H1 (cell line): ENCODE results near the gene BARHL2. TPM values are rescaled to one million over a fixed set of nuclear protein-coding genes. Genes with fewer than 3 reads are reported as not detected.

Experiments used
- CTCF ChIA-PET: fragments of 300-600 bp; sonication (Branson Sonifier 250); formaldehyde crosslinking; loops from one replicate; lab custom pipeline; 2021; ENCODE audit not compliant: partially characterized antibody; lab: Charles Lee
- POLR2A ChIA-PET: fragments of 300-600 bp; sonication (Branson Sonifier 250); formaldehyde crosslinking; loops from one replicate; lab custom pipeline; 2021; ENCODE audit warnings: inconsistent platforms; ENCODE audit not compliant: partially characterized antibody; lab: Charles Lee
- DNase-seq, 2 experiments: peaks; one replicate each; pipeline versions ENCODE4 v3.0.0 to v3.0.0-alpha.2; 2010 to 2022; ENCODE audit warnings: low spot score in 2 of 2, low read depth in 1 of 2, mixed read lengths in 1 of 2
- FAIRE-seq: peaks from 2 replicates; lab custom pipeline; 2011; peaks lifted over from hg19 to GRCh38; lab: Jason Lieb, UNC
- H2AFZ ChIP-seq: 2 replicates; pipeline ENCODE4 v1.8.1; 2012; ENCODE audit warnings: low read length, inconsistent platforms
- H2AK5ac ChIP-seq: 2 replicates; pipeline ENCODE4 v1.6.1; 2013; ENCODE audit warnings: low read depth, low read length
- H2BK120ac ChIP-seq: replicated peaks from 2 replicates; pipeline ENCODE3; 2013; ENCODE audit warnings: low read depth, low read length, inconsistent platforms
- H2BK12ac ChIP-seq: 2 replicates; pipeline ENCODE4 v1.6.1; 2013; ENCODE audit warnings: low read depth, low read length
- H2BK15ac ChIP-seq: 2 replicates; pipeline ENCODE4 v1.6.1; 2013; ENCODE audit warnings: low read length
- H2BK20ac ChIP-seq: 2 replicates; pipeline ENCODE4 v1.6.1; 2013; ENCODE audit warnings: low read length
- H2BK5ac ChIP-seq: 2 replicates; pipeline ENCODE4 v1.6.1; 2013; ENCODE audit warnings: low read depth, low read length
- H3K14ac ChIP-seq: 2 replicates; pipeline ENCODE4 v1.6.1; 2013; ENCODE audit warnings: inconsistent platforms; ENCODE audit not compliant: insufficient read length
- H3K18ac ChIP-seq: 2 replicates; pipeline ENCODE4 v1.6.1; 2013; ENCODE audit warnings: low read length; ENCODE audit errors: extremely low read depth
- H3K23ac ChIP-seq: 2 replicates; pipeline ENCODE4 v1.6.1; 2013; ENCODE audit warnings: inconsistent platforms; ENCODE audit not compliant: insufficient read length
- H3K23me2 ChIP-seq: 2 replicates; pipeline ENCODE4 v1.6.1; 2013; ENCODE audit warnings: low read depth, low read length
- H3K27ac ChIP-seq: 2 replicates; pipeline ENCODE4 v1.6.1; 2011; ENCODE audit warnings: low read depth, low read length, inconsistent platforms
- H3K27me3 ChIP-seq, 4 experiments: replicated peaks in 1 of 4; 1 replicate in 1 of 4; 2 replicates in 3 of 4; pipeline versions ENCODE4 v1.6.1 to v1.8.1; 2011 to 2013; ENCODE audit warnings: low read length in 3 of 4, mild to moderate bottlenecking in 3 of 4, inconsistent platforms in 2 of 4, mixed read lengths in 2 of 4, moderate library complexity in 1 of 4; ENCODE audit not compliant: control insufficient read depth in 3 of 4, insufficient read depth in 3 of 4; ENCODE audit errors: extremely low read depth in 1 of 4
- H3K36me3 ChIP-seq, 4 experiments: 2 replicates each; pipeline versions ENCODE4 v1.6.1 to v1.8.1; 2011 to 2013; ENCODE audit warnings: mild to moderate bottlenecking in 4 of 4, low read length in 3 of 4, moderate library complexity in 2 of 4, control low read depth in 1 of 4, inconsistent platforms in 1 of 4; ENCODE audit not compliant: insufficient read depth in 4 of 4, control insufficient read depth in 2 of 4
- H3K4ac ChIP-seq: replicated peaks from 2 replicates; pipeline ENCODE3; 2013; ENCODE audit warnings: low read length, low read depth, mixed read lengths, inconsistent platforms; ENCODE audit not compliant: insufficient read length
- H3K4me1 ChIP-seq, 4 experiments: replicated peaks in 1 of 4; 1 replicate in 1 of 4; 2 replicates in 3 of 4; pipeline versions ENCODE4 v1.6.1 to v1.8.1; 2011 to 2013; ENCODE audit warnings: low read length in 3 of 4, inconsistent platforms in 2 of 4, mixed read lengths in 1 of 4; ENCODE audit not compliant: insufficient read depth in 4 of 4, control insufficient read depth in 3 of 4
- H3K4me2 ChIP-seq, 2 experiments: 2 replicates each; pipeline versions ENCODE4 v1.6.1 to v1.8.1; 2011 to 2013; ENCODE audit warnings: low read depth in 2 of 2, low read length in 2 of 2, control low read depth in 1 of 2, inconsistent platforms in 1 of 2, mild to moderate bottlenecking in 1 of 2; ENCODE audit not compliant: insufficient read depth in 1 of 2
- H3K4me3 ChIP-seq, 4 experiments: fragments of 200-600, 300-600 bp in 1 of 4; sonication (generic), shearing (Covaris generic), sonication (Bioruptor Twin) in 1 of 4; 2 replicates each; pipeline versions ENCODE4 v1.5.1 to v1.8.1; 2011 to 2016; ENCODE audit warnings: low read length in 4 of 4, low read depth in 3 of 4, control low read depth in 2 of 4, inconsistent platforms in 2 of 4, mild to moderate bottlenecking in 2 of 4, mixed read lengths in 1 of 4, moderate library complexity in 1 of 4; ENCODE audit not compliant: insufficient read depth in 2 of 4; ENCODE audit errors: extremely low read depth in 1 of 4
- H3K56ac ChIP-seq: replicated peaks from 2 replicates; pipeline ENCODE3; 2013; ENCODE audit warnings: low read depth, mild to moderate bottlenecking, mixed read lengths, low read length, inconsistent platforms; ENCODE audit not compliant: insufficient read length
- H3K79me1 ChIP-seq: 2 replicates; pipeline ENCODE4 v1.6.1; 2013; ENCODE audit warnings: low read depth, low read length, control low read depth
- H3K79me2 ChIP-seq, 2 experiments: 2 replicates each; pipeline versions ENCODE4 v1.6.1 to v1.8.1; 2012 to 2013; ENCODE audit warnings: low read length in 2 of 2, mild to moderate bottlenecking in 2 of 2, inconsistent platforms in 1 of 2; ENCODE audit not compliant: insufficient read depth in 2 of 2, control insufficient read depth in 1 of 2
- H3K9ac ChIP-seq, 4 experiments: replicated peaks in 1 of 4; 1 replicate in 1 of 4; 2 replicates in 3 of 4; pipeline versions ENCODE4 v1.6.1 to v1.8.1; 2011 to 2013; ENCODE audit warnings: low read depth in 3 of 4, low read length in 3 of 4, control low read depth in 2 of 4, mild to moderate bottlenecking in 2 of 4, moderate library complexity in 2 of 4, inconsistent platforms in 1 of 4; ENCODE audit errors: extremely low read depth in 1 of 4
- H3K9me3 ChIP-seq, 2 experiments: 2 replicates each; pipeline versions ENCODE4 v1.6.1 to v1.8.1; 2012 to 2013; ENCODE audit warnings: mild to moderate bottlenecking in 2 of 2, moderate library complexity in 2 of 2, control low read depth in 1 of 2, inconsistent platforms in 1 of 2, low read depth in 1 of 2, low read length in 1 of 2, mixed read lengths in 1 of 2; ENCODE audit not compliant: insufficient read depth in 2 of 2
- H4K20me1 ChIP-seq, 2 experiments: replicated peaks in 1 of 2; 2 replicates each; pipeline versions ENCODE3 to v1.8.1; 2011 to 2013; ENCODE audit warnings: inconsistent platforms in 2 of 2, low read length in 2 of 2, mild to moderate bottlenecking in 1 of 2; ENCODE audit not compliant: insufficient read depth in 2 of 2, control insufficient read depth in 1 of 2
- H4K5ac ChIP-seq: 2 replicates; pipeline ENCODE4 v1.6.1; 2013; ENCODE audit warnings: low read length, low read depth, mixed read lengths, inconsistent platforms; ENCODE audit not compliant: insufficient read length
- H4K8ac ChIP-seq: 2 replicates; pipeline ENCODE4 v1.8.0; 2013; ENCODE audit warnings: mild to moderate bottlenecking, moderate library complexity, low read length, inconsistent platforms; ENCODE audit not compliant: insufficient read depth; ENCODE audit errors: extremely low read depth
- H4K91ac ChIP-seq: replicated peaks from 2 replicates; pipeline ENCODE3; 2013; ENCODE audit warnings: low read length, mixed read lengths, inconsistent platforms; ENCODE audit not compliant: insufficient read length
- EP300 ChIP-seq, 2 experiments: IDR thresholded peaks; 1 replicate in 1 of 2; 2 replicates in 1 of 2; pipeline ENCODE4 v1.6.1; 2011 to 2012; ENCODE audit warnings: low read depth in 2 of 2, low read length in 2 of 2, mild to moderate bottlenecking in 2 of 2, borderline replicate concordance in 1 of 2, inconsistent platforms in 1 of 2, moderate library complexity in 1 of 2
- FOSL1 ChIP-seq: IDR thresholded peaks from 2 replicates; pipeline ENCODE4 v1.6.1; 2011; ENCODE audit warnings: mild to moderate bottlenecking, low read depth, low read length, moderate library complexity; ENCODE audit not compliant: insufficient read depth
- MAFK ChIP-seq: IDR thresholded peaks from 2 replicates; pipeline ENCODE4 v1.6.1; 2012; ENCODE audit warnings: low read depth, mild to moderate bottlenecking, improper control_type of control experiment, low read length
- RAD21 ChIP-seq, 2 experiments: IDR thresholded peaks in 1 of 2; conservative IDR thresholded peaks in 1 of 2; 2 replicates each; pipeline ENCODE4 v1.6.1; 2011; ENCODE audit warnings: low read depth in 2 of 2, low read length in 2 of 2, improper control_type of control experiment in 1 of 2, inconsistent platforms in 1 of 2, mild to moderate bottlenecking in 1 of 2, moderate library complexity in 1 of 2
- SP4 ChIP-seq: IDR thresholded peaks from 2 replicates; pipeline ENCODE4 v1.6.1; 2012; ENCODE audit warnings: low read length, inconsistent platforms
- WGBS, 2 experiments: shearing (Covaris generic) in 1 of 2; methylation state at CpG; one replicate each; pipeline versions ENCODE4 v1.1.6 to v1.1.7; 2013 to 2015; ENCODE audit warnings: low lambda C conversion rate in 2 of 2, mixed read lengths in 2 of 2, inconsistent platforms in 1 of 2, low coverage in 1 of 2, missing lambda C conversion rate in 1 of 2; ENCODE audit not compliant: insufficient replicate concordance in 2 of 2, insufficient coverage in 1 of 2, insufficient read length in 1 of 2; ENCODE audit errors: extremely low coverage in 1 of 2, missing lambda C conversion rate in 1 of 2; 5-methylcytosine and 5-hydroxymethylcytosine counted together
- polyA plus RNA-seq, 7 experiments: library from polyadenylated mRNA; depleted of rRNA in 3 of 7; stranded (reverse) in 5 of 7; unstranded in 2 of 7; fragments of >200 nt in 5 of 7; fragments of 200-250 nt in 2 of 7; gene quantifications; 1 replicate in 5 of 7; 2 replicates in 1 of 7; 4 replicates in 1 of 7; pipeline versions ENCODE4 v1.2.1 to v1.2.3, GENCODE V29; 2011 to 2013; ENCODE audit warnings: missing spikeins in 2 of 7, mixed read lengths in 2 of 7
- total RNA-seq: library from RNA; stranded (reverse); fragmentation: NEBNext Ultra II Directional; extraction: Animal tissue kit (Norgen Biotek cat#: 25700); gene quantifications from 2 replicates; pipeline ENCODE4 v1.2.1, GENCODE V29; 2021

The BARHL2 gene
- total and polyA plus RNA-seq, 2 of the 8 experiments (the other 6 are each of a cell fraction or from before 2014, with no cell fraction given): 0.15 TPM; not detected in 1

DNA sequence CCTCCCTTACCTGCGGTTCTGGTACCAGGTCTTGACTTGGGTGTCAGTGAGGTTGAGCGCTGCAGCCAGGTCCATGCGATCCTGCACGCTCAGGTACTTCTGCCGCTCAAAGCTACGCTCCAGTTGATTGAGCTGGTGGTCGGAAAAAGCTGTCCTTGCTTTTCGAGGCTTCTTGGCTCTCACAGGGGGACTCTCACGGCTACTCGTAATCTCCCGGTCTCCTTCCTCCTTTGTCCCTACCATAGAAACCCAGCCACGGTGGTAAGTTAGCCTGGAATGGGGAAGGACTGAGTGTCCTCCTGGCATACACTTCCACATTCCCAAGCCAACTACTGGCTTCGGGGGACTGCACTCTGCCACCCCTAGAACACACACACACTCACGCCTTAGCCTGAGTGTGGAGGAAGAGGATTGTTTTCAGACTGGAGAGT, 2.6 kb downstream of the BARHL2 start:
- Histone ChIP-seq H3K9ac (no peak overlapping the region), H3K4me1 (peaks cover 11 to 55% (median 28%) of the 10 kb centered on the region in 4 experiments), H2BK12ac (peak overlapping the region; percentile 81; the same call in 1 of the 2 replicates), H3K4me2 (peak overlapping the region; percentile 24 to 46; a peak in 3 of 4 replicates), H2BK5ac (no peak overlapping the region), H4K91ac (no peak overlapping the region), H3K23me2 (peaks cover 8% of the 10 kb centered on the region; the same call in 1 of the 2 replicates), H2AK5ac (no peak overlapping the region), H4K8ac (no peak overlapping the region), H2BK20ac (peak overlapping the region; percentile 75; the same call in 1 of the 2 replicates), H3K9me3 (no peaks in the 10 kb centered on the region), H3K56ac (no peak overlapping the region), H4K5ac (no peak overlapping the region), H3K18ac (peak overlapping the region; percentile 75; the same call in 1 of the 2 replicates), H2AFZ (no peak overlapping the region), H2BK15ac (peak overlapping the region; percentile 92; the same call in 1 of the 2 replicates), H4K20me1 (peaks cover 23 to 33% of the 10 kb centered on the region in 2 experiments), H3K79me1 (no peaks in the 10 kb centered on the region), H3K27ac (no peak overlapping the region), H3K4ac (no peak overlapping the region), H3K36me3 (peaks cover 0 to 3% (median 0%) of the 10 kb centered on the region in 4 experiments; a peak in 1 of 8 replicates), H2BK120ac (no peak overlapping the region), H3K79me2 (no peaks in the 10 kb centered on the region), H3K4me3 (0 out of 8 replicates have a peak overlapping the region, but pooled peaks of 2 of the 4 experiments have one; percentile 8 to 11), H3K23ac (no peak overlapping the region), H3K14ac (no peak overlapping the region), H3K27me3 (peaks cover 90 to 99% (median 96%) of the 10 kb centered on the region in 4 experiments)
- CTCF ChIA-PET: interaction anchor here (1.1 to 8.7 kb wide), 7 partner anchors 10 to 451 kb away, joined by 4 to 122 read pairs (median 5); no protein-coding TSS in a partner anchor
- DNase-seq (peak in 1 of 2 experiments; percentile 57), FAIRE-seq (no peak)
- WGBS, 2 experiments: 9% methylated on average over 14 of the region's 14 CpGs; no CpG with 5 or more reads in 1 of the 2 experiments
- POLR2A ChIA-PET: interaction anchor here (3.3 kb wide), 1 partner anchor 12 kb away, joined by 18 read pairs; no protein-coding TSS in a partner anchor
- TF ChIP-seq SP4 (no peak), RAD21 (IDR thresholded peaks at IDR 0.05 in 1 of 2, conservative IDR thresholded peaks at IDR 0.05 in 1 of 2; ENCODE audit: low read depth in 2 of 2, low read length in 2 of 2) (no peak), EP300 (IDR thresholded peaks at IDR 0.05; ENCODE audit: borderline replicate concordance in 1 of 2, low read depth in 2 of 2, low read length in 2 of 2) (no peak), MAFK (no peak), FOSL1 (no peak)
